G401 (cell line): ENCODE data around the gene TEX51. TPM values are rescaled to one million over a fixed set of nuclear protein-coding genes. Genes with fewer than 3 reads are reported as not detected.
A peak's percentile ranks its signal among the peaks of the same experiment; 100 is the strongest.

Experiments
- DNase-seq: peaks from one replicate; pipeline ENCODE4 v3.0.0-alpha.2; 2015; ENCODE audit warnings: low spot score
- in situ Hi-C: cut with HindIII; loops from 2 replicates; pipeline ENCODE4 v1.10.0; 2016; ENCODE audit warnings: low sequenced_read_pairs, mixed read lengths
- total RNA-seq: library from RNA; depleted of rRNA; stranded (reverse); fragments of >200 nt; shearing (Covaris generic); gene quantifications from 2 replicates; pipeline ENCODE4 v1.2.3, GENCODE V29; 2014

The TEX51 gene
- total RNA-seq, 1 experiment from 2014 or later, result not detected

- no peak for DNase-seq
- in situ Hi-C loops, result no loop called here
Measured at GRCh38 chr2:126909781-126910180, 11.1 kb downstream of the TEX51 start.

- in situ Hi-C loops, result no loop called here
- no peak for DNase-seq
Measured at GRCh38 chr2:126910637-126911036, 11.9 kb downstream of the TEX51 start.

- in situ Hi-C loops, result no loop called here
- no peak for DNase-seq
Measured at GRCh38 chr2:126911111-126911796, 12.6 kb downstream of the TEX51 start.

- in situ Hi-C loops, result no loop called here
- DNase-seq, result no peak
Measured at GRCh38 chr2:126912201-126912600, 13.5 kb downstream of the TEX51 start.

GRCh38 chr2:126913329-126913728 lies 14.6 kb downstream of the TEX51 start:
- no peak for DNase-seq
- in situ Hi-C loops, result no loop called here

- DNase-seq, result peak; percentile 9
Measured at GRCh38 chr2:126913881-126914615, 15.4 kb downstream of the TEX51 start.

GRCh38 chr2:126914811-126915500 lies 16.3 kb downstream of the TEX51 start:
- in situ Hi-C loops, result no loop called here
- DNase-seq, result peak; percentile 95

More at GRCh38 chr2:126913881-126914615, 15.4 kb downstream of the TEX51 start:
- in situ Hi-C loops, result no loop called here

GRCh38 chr2:126915903-126916302 lies 17.2 kb downstream of the TEX51 start:
- no peak for DNase-seq
- in situ Hi-C loops, result no loop called here

- in situ Hi-C loops, result no loop called here
- no peak for DNase-seq
Measured at GRCh38 chr2:126916744-126917143, 18.1 kb downstream of the TEX51 start.

GRCh38 chr2:126921066-126921465 lies 22.4 kb downstream of the TEX51 start:
- in situ Hi-C loops, result no loop called here
- no peak for DNase-seq

GRCh38 chr2:126930970-126931590 lies 32.4 kb downstream of the TEX51 start:
- DNase-seq, result no peak
- in situ Hi-C loops, result no loop called here

- no peak for DNase-seq
- in situ Hi-C loops, result no loop called here
Measured at GRCh38 chr2:126932529-126932928, 33.8 kb downstream of the TEX51 start.

- DNase-seq, result no peak
- in situ Hi-C loops, result no loop called here
Measured at GRCh38 chr2:126932966-126933710, 34.4 kb downstream of the TEX51 start.

GRCh38 chr2:126933711-126934091 lies 35.0 kb downstream of the TEX51 start:
- in situ Hi-C loops, result no loop called here
- DNase-seq, result no peak

- no peak for DNase-seq
- in situ Hi-C loops, result no loop called here
Measured at GRCh38 chr2:126934809-126935208, 36.1 kb downstream of the TEX51 start.

- no peak for DNase-seq
- in situ Hi-C loops, result no loop called here
Measured at GRCh38 chr2:126935774-126936173, 37.1 kb downstream of the TEX51 start.

GRCh38 chr2:126936219-126936723 lies 37.6 kb downstream of the TEX51 start:
- in situ Hi-C loops, result no loop called here
- DNase-seq, result no peak

- in situ Hi-C loops, result no loop called here
- DNase-seq, result no peak
Measured at GRCh38 chr2:126940331-126940730, 41.6 kb downstream of the TEX51 start.
